Transverse colon (tissue), 4 donors: ENCODE measurements around the gene EDC4.

Experiments used
- POLR2AphosphoS5 ChIP-seq, 3 donors: sonication (generic); formaldehyde crosslinking; IDR thresholded peaks; one replicate each; pipeline ENCODE4 v1.6.1; 2016; ENCODE audit warnings: antibody characterized with exemption in 3 of 3
- TF ChIP-seq, protein P1 (sequence below), 5 experiments: fragments of 200-600 bp in 3 of 5; fragments of 450-650 bp in 2 of 5; sonication (generic) in 3 of 5; IDR thresholded peaks; 1 replicate in 2 of 5; 2 replicates in 3 of 5; pipeline ENCODE4 v1.5.1; 2016 to 2017; ENCODE audit warnings: antibody characterized with exemption in 5 of 5, inconsistent platforms in 3 of 5, mild to moderate bottlenecking in 2 of 5, moderate library complexity in 1 of 5

GRCh38 chr16:67855789-67856188 lies 17.1 kb upstream of the EDC4 start:
- TF ChIP-seq, protein P1, sequence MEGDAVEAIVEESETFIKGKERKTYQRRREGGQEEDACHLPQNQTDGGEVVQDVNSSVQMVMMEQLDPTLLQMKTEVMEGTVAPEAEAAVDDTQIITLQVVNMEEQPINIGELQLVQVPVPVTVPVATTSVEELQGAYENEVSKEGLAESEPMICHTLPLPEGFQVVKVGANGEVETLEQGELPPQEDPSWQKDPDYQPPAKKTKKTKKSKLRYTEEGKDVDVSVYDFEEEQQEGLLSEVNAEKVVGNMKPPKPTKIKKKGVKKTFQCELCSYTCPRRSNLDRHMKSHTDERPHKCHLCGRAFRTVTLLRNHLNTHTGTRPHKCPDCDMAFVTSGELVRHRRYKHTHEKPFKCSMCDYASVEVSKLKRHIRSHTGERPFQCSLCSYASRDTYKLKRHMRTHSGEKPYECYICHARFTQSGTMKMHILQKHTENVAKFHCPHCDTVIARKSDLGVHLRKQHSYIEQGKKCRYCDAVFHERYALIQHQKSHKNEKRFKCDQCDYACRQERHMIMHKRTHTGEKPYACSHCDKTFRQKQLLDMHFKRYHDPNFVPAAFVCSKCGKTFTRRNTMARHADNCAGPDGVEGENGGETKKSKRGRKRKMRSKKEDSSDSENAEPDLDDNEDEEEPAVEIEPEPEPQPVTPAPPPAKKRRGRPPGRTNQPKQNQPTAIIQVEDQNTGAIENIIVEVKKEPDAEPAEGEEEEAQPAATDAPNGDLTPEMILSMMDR (IDR thresholded peaks at IDR 0.05): no peak
- TF ChIP-seq POLR2AphosphoS5 (IDR thresholded peaks at IDR 0.05): no peak
